Neural cell (in vitro differentiated cells): ENCODE results near the gene CPE.

ENCODE experiments used
- CTCF ChIP-seq: fragments of 450-650 bp; IDR thresholded peaks from 2 replicates; pipeline ENCODE4 v1.5.1; 2014; ENCODE audit warnings: antibody characterized with exemption, mild to moderate bottlenecking, moderate library complexity; ENCODE audit not compliant: poor library complexity, severe bottlenecking
- EZH2 ChIP-seq: fragments of 200-600, 300-800 bp; shearing (Covaris generic), sonication (generic); IDR thresholded peaks from 2 replicates; pipeline ENCODE4 v1.6.1; 2014; ENCODE audit warnings: antibody characterized with exemption, low read length, borderline replicate concordance, mild to moderate bottlenecking; ENCODE audit not compliant: insufficient read depth, poor library complexity, severe bottlenecking
- MXI1 ChIP-seq: fragments of 450-650 bp; conservative IDR thresholded peaks from 2 replicates; pipeline ENCODE4 v1.6.1; 2014; ENCODE audit warnings: antibody characterized with exemption, mild to moderate bottlenecking; ENCODE audit not compliant: poor library complexity, severe bottlenecking
- POLR2AphosphoS5 ChIP-seq: IDR thresholded peaks from 2 replicates; pipeline ENCODE4 v1.6.1; 2012
- SMC3 ChIP-seq: fragments of 450-650 bp; conservative IDR thresholded peaks from 2 replicates; pipeline ENCODE4 v1.6.1; 2014; ENCODE audit warnings: antibody characterized with exemption, mild to moderate bottlenecking, moderate library complexity; ENCODE audit not compliant: poor library complexity

DNA sequence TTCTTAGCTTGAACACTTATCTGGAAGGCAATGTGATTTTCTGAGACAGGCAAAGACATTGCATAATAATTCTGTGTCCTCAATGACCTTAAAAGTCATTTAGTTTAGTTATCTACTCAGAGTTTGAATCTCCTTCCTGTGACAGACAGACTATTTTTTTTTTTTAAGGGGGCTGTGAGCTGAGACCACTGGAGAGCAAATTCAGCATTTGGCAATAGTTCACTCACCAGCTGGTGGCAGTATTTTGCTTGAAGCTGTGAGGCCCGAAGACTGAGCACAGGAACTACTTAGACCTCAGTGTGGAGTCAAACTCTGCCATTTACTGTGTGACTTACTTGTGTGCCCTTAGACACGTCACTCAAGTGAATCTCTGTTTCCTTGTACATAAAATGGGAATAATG, 22.9 kb upstream of the CPE start:
- TF ChIP-seq CTCF = peak; percentile 59
- TF ChIP-seq MXI1 = no peak
- no peak for TF ChIP-seq POLR2AphosphoS5
- TF ChIP-seq SMC3 = peak; percentile 68
- no peak for TF ChIP-seq EZH2
